NT2/D1 (cell line): Measurements from ENCODE around the gene SYT6.

Experiments used
- YY1 ChIP-seq: IDR thresholded peaks from 2 replicates; pipeline ENCODE4 v1.6.1; 2011; ENCODE audit not compliant: insufficient read length, insufficient read depth
- ZNF274 ChIP-seq: IDR thresholded peaks from 2 replicates; pipeline ENCODE4 v1.6.1; 2011; ENCODE audit warnings: mild to moderate bottlenecking, low read depth, low read length

DNA sequence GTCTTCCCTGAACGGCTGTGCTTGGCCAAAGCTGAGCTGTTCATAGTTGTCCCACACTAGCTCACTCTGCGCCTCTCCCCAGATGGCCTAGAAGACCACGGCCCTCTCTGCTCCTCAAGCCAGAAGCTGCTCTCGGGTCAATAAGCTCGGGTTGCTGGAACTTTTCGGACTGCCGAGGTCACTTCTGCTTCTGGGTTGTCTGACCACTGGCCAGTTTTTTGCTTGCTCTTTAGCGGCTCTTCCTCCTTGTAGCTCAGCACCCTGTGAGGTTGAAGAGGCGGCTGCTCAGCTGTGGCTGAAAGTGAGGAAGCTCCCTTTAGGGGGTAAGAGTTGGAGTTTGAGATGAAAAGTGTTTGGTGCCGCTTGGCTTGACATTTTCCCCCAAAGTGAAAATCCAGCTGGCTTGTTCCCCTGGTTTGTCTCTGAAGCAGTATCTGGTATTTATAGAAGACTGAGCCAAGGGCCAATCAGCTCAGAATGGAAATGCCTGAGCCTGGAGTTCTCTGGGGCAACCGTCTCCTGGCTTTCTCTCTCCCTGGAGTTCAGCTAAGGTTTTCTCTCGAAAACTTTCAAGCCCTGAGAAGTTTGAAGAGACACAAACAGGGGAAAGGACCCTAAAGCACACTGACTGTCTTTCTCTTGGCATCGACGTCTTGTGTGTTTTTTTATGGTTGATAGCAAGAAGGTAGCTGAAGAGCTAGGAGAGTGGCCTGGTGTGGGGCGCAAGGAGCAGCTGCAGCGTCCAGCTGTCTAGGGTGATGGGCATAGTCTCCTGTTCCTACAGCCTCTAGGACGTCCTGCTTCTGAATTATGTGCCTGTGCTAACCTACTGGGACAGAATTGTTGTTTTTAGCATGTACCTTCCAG, 72.0 kb downstream of the SYT6 start:
- no peak for TF ChIP-seq ZNF274
- no peak for TF ChIP-seq YY1
